Measurements from ENCODE around the gene SNRK. TPM values are rescaled to one million over a fixed set of nuclear protein-coding genes. Genes with fewer than 3 reads are reported as not detected.

The SNRK gene
- total RNA-seq, 1 donor from 2014 or later, result 13.3 TPM

- no peaks in the 10 kb centered on the region for H4K20me1 ChIP-seq (ENCODE audit: insufficient read depth, low read length)
- Mint-ChIP-seq H3K9me3 (ENCODE audit: unreplicated experiment) (no peaks in the 10 kb centered on the region), H3K36me3 (ENCODE audit: low read depth, unreplicated experiment) (no peaks in the 10 kb centered on the region), H3K27ac (ENCODE audit: unreplicated experiment) (no peak overlapping the region), H3K27me3 (ENCODE audit: low read depth, unreplicated experiment) (peaks cover 13% of the 10 kb centered on the region), H3K4me3 (ENCODE audit: unreplicated experiment) (no peak overlapping the region), H3K4me1 (ENCODE audit: low read depth, unreplicated experiment) (no peaks in the 10 kb centered on the region)
- H3K79me2 ChIP-seq (ENCODE audit: insufficient read depth, low read length), result no peaks in the 10 kb centered on the region
- H3K9me3 ChIP-seq (ENCODE audit: insufficient read depth, low read depth, low read length), result no peaks in the 10 kb centered on the region
- TF ChIP-seq EZH2 (IDR thresholded peaks at IDR 0.05; ENCODE audit: insufficient read depth, low read length) (no peak), CTCF (IDR thresholded peaks at IDR 0.05; ENCODE audit: insufficient read depth, low read depth, low read length) (no peak)
- FAIRE-seq, result no peak
- no peak overlapping the region for H3K4me3 ChIP-seq (ENCODE audit: insufficient read depth, low read depth, low read length)
- DNase-seq (ENCODE audit: low read depth), result no peak
- H3K9ac ChIP-seq (ENCODE audit: low read length), result no peak overlapping the region
- H3K36me3 ChIP-seq (ENCODE audit: insufficient read depth, low read length), result no peaks in the 10 kb centered on the region
- no peaks in the 10 kb centered on the region for H3K4me1 ChIP-seq (ENCODE audit: insufficient read depth, low read length)
- H3K27me3 ChIP-seq (ENCODE audit: insufficient read depth, low read length), result peaks cover 10% of the 10 kb centered on the region
- no peak overlapping the region for H3K4me2 ChIP-seq (ENCODE audit: low read length)
- no peak overlapping the region for H3K27ac ChIP-seq (ENCODE audit: low read depth, low read length)
- no peak overlapping the region for H2AFZ ChIP-seq (ENCODE audit: low read depth, low read length)
These were observed 6.8 kb upstream of the SNRK start for GRCh38 chr3:43279532-43279931.

- Mint-ChIP-seq H3K27me3 (ENCODE audit: low read depth, unreplicated experiment) (peaks cover 15% of the 10 kb centered on the region), H3K27ac (ENCODE audit: unreplicated experiment) (no peak overlapping the region), H3K4me3 (ENCODE audit: unreplicated experiment) (no peak overlapping the region), H3K9me3 (ENCODE audit: unreplicated experiment) (no peaks in the 10 kb centered on the region), H3K36me3 (ENCODE audit: low read depth, unreplicated experiment) (no peaks in the 10 kb centered on the region), H3K4me1 (ENCODE audit: low read depth, unreplicated experiment) (no peaks in the 10 kb centered on the region)
- no peaks in the 10 kb centered on the region for H4K20me1 ChIP-seq (ENCODE audit: insufficient read depth, low read length)
- H3K79me2 ChIP-seq (ENCODE audit: insufficient read depth, low read length), result no peaks in the 10 kb centered on the region
- no peak overlapping the region for H2AFZ ChIP-seq (ENCODE audit: low read depth, low read length)
- FAIRE-seq (no peak), DNase-seq (ENCODE audit: low read depth) (no peak)
- no peaks in the 10 kb centered on the region for H3K4me1 ChIP-seq (ENCODE audit: insufficient read depth, low read length)
- no peak overlapping the region for H3K9ac ChIP-seq (ENCODE audit: low read length)
- H3K4me3 ChIP-seq (ENCODE audit: insufficient read depth, low read depth, low read length), result no peak overlapping the region
- no peak overlapping the region for H3K4me2 ChIP-seq (ENCODE audit: low read length)
- no peak overlapping the region for H3K27ac ChIP-seq (ENCODE audit: low read depth, low read length)
- TF ChIP-seq CTCF (IDR thresholded peaks at IDR 0.05; ENCODE audit: insufficient read depth, low read depth, low read length) (no peak), EZH2 (IDR thresholded peaks at IDR 0.05; ENCODE audit: insufficient read depth, low read length) (no peak)
- no peaks in the 10 kb centered on the region for H3K36me3 ChIP-seq (ENCODE audit: insufficient read depth, low read length)
- no peaks in the 10 kb centered on the region for H3K9me3 ChIP-seq (ENCODE audit: insufficient read depth, low read depth, low read length)
- peaks cover 10% of the 10 kb centered on the region for H3K27me3 ChIP-seq (ENCODE audit: insufficient read depth, low read length)
These were observed 5.3 kb upstream of the SNRK start for GRCh38 chr3:43281020-43281419.

GRCh38 chr3:43284171-43284570 is 2.2 kb upstream of the SNRK start:
- no peaks in the 10 kb centered on the region for H3K36me3 Mint-ChIP-seq (ENCODE audit: low read depth, unreplicated experiment)
- no peak for FAIRE-seq
- peaks cover 23% of the 10 kb centered on the region for H3K79me2 ChIP-seq (ENCODE audit: insufficient read depth, low read length)

More at GRCh38 chr3:43284171-43284570, 2.2 kb upstream of the SNRK start:
- H3K4me3 ChIP-seq (ENCODE audit: insufficient read depth, low read depth, low read length), result no peak overlapping the region
- H3K9me3 ChIP-seq (ENCODE audit: insufficient read depth, low read depth, low read length), result no peaks in the 10 kb centered on the region
- no peak overlapping the region for H3K9ac ChIP-seq (ENCODE audit: low read length)
- H4K20me1 ChIP-seq (ENCODE audit: insufficient read depth, low read length), result peaks cover 17% of the 10 kb centered on the region
- Mint-ChIP-seq H3K27me3 (ENCODE audit: low read depth, unreplicated experiment) (peaks cover 12% of the 10 kb centered on the region), H3K27ac (ENCODE audit: unreplicated experiment) (no peak overlapping the region), H3K9me3 (ENCODE audit: unreplicated experiment) (no peaks in the 10 kb centered on the region), H3K4me3 (ENCODE audit: unreplicated experiment) (no peak overlapping the region), H3K4me1 (ENCODE audit: low read depth, unreplicated experiment) (peaks cover 13% of the 10 kb centered on the region)
- no peak overlapping the region for H3K4me2 ChIP-seq (ENCODE audit: low read length)
- H2AFZ ChIP-seq (ENCODE audit: low read depth, low read length), result no peak overlapping the region
- TF ChIP-seq EZH2 (IDR thresholded peaks at IDR 0.05; ENCODE audit: insufficient read depth, low read length) (no peak), CTCF (IDR thresholded peaks at IDR 0.05; ENCODE audit: insufficient read depth, low read depth, low read length) (no peak)
- no peaks in the 10 kb centered on the region for H3K36me3 ChIP-seq (ENCODE audit: insufficient read depth, low read length)
- H3K27me3 ChIP-seq (ENCODE audit: insufficient read depth, low read length), result peaks cover 8% of the 10 kb centered on the region
- no peak overlapping the region for H3K27ac ChIP-seq (ENCODE audit: low read depth, low read length)
- DNase-seq (ENCODE audit: low read depth), result no peak
- peaks cover 6% of the 10 kb centered on the region for H3K4me1 ChIP-seq (ENCODE audit: insufficient read depth, low read length)
